Duodenal mucosa (tissue), 2 donors: Measurements from ENCODE around the gene HEATR3.

Experiments used
- H3K27ac ChIP-seq: one replicate; pipeline ENCODE4 v1.7.0; 2013; ENCODE audit warnings: low read depth, low read length
- H3K27me3 ChIP-seq, 2 donors: one replicate each; pipeline ENCODE4 v1.7.0; 2013; ENCODE audit warnings: low read length in 2 of 2, control low read depth in 1 of 2; ENCODE audit not compliant: insufficient read depth in 2 of 2, control insufficient read depth in 1 of 2
- H3K36me3 ChIP-seq, 2 donors: one replicate each; pipeline ENCODE4 v1.7.0; 2013; ENCODE audit warnings: low read length in 2 of 2, control low read depth in 1 of 2; ENCODE audit not compliant: insufficient read depth in 2 of 2, control insufficient read depth in 1 of 2
- H3K4me1 ChIP-seq, 2 donors: one replicate each; pipeline ENCODE4 v1.7.0; 2013; ENCODE audit warnings: low read length in 2 of 2, control low read depth in 1 of 2; ENCODE audit not compliant: insufficient read depth in 2 of 2, control insufficient read depth in 1 of 2
- H3K4me3 ChIP-seq, 2 donors: one replicate each; pipeline ENCODE4 v1.7.0; 2013; ENCODE audit warnings: low read length in 2 of 2, low read depth in 1 of 2
- H3K9ac ChIP-seq, 2 donors: one replicate each; pipeline ENCODE4 v1.7.0; 2013; ENCODE audit warnings: low read length in 2 of 2, low read depth in 1 of 2
- H3K9me3 ChIP-seq, 2 donors: one replicate each; pipeline ENCODE4 v1.7.0; 2013; ENCODE audit warnings: low read length in 2 of 2, control low read depth in 1 of 2; ENCODE audit not compliant: control insufficient read depth in 1 of 2

HEATR3 gene

DNA sequence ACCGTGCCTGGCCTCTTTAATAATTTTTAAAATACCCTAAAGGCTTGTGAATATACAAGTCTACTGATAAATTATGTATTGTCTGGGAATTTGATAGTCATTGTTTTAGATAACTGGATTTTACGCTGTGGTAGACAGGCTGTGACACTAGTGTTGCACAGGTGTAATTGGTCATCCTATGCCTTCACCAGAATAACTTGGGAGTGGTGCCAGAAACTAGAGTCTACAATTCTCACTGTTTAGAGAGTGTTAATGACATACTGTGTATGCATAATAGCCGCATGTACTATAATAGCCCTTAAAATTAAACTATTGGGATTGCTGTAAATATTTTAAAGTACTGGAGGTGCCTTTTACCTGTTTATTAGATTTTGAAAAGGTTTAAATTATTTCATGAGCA is 29.3 kb upstream of the HEATR3 start:
- H3K9ac ChIP-seq, result no peak overlapping the region
- H3K27me3 ChIP-seq, result no peaks in the 10 kb centered on the region
- no peaks in the 10 kb centered on the region for H3K9me3 ChIP-seq
- no peak overlapping the region for H3K4me3 ChIP-seq
- peaks cover 13 to 29% of the 10 kb centered on the region in 2 donors for H3K36me3 ChIP-seq
- no peak overlapping the region for H3K27ac ChIP-seq
- peaks cover 0 to 23% of the 10 kb centered on the region in 2 donors for H3K4me1 ChIP-seq

DNA sequence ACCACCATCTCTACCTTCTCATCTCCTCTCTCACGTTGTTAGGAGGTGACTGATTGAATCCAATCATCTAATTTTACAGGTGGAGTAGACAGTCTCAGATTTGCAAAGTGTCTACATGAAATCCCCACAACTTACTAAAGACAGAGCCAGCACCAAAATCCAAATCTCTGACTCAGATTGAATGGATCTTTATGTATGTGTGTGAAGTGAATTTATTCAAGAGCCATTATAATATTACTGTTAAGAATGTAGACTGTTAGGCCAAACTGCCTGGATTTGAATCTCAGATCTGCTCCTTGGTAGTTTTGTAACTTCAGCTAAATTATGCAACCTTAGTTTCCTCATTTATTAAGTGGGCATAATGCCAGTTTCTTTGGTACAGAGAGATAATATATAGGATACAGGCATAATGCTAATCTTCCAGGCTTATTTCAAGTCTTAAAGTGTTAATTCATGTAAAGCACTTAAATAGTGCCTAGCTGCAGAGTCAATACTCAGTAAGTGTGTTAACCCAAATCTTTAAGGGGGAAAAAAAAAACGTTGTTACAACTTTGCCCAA is 28.0 kb upstream of the HEATR3 start:
- Histone ChIP-seq H3K36me3 (peaks cover 3 to 20% of the 10 kb centered on the region in 2 donors), H3K27me3 (no peaks in the 10 kb centered on the region), H3K9me3 (no peaks in the 10 kb centered on the region), H3K9ac (no peak overlapping the region), H3K4me3 (no peak overlapping the region), H3K4me1 (peaks cover 0 to 23% of the 10 kb centered on the region in 2 donors), H3K27ac (no peak overlapping the region)

- Histone ChIP-seq H3K27me3 (no peaks in the 10 kb centered on the region), H3K4me1 (peaks cover 0 to 23% of the 10 kb centered on the region in 2 donors)
Observed at GRCh38 chr16:50038286-50038685, 27.5 kb upstream of the HEATR3 start.

GRCh38 chr16:50038756-50039529 is 26.8 kb upstream of the HEATR3 start:
- Histone ChIP-seq H3K36me3 (peaks cover 3 to 15% of the 10 kb centered on the region in 2 donors), H3K27me3 (no peaks in the 10 kb centered on the region), H3K27ac (no peak overlapping the region), H3K9me3 (no peaks in the 10 kb centered on the region), H3K4me3 (no peak overlapping the region), H3K9ac (no peak overlapping the region), H3K4me1 (peaks cover 0 to 23% of the 10 kb centered on the region in 2 donors)

More at GRCh38 chr16:50038286-50038685, 27.5 kb upstream of the HEATR3 start:
- H3K36me3 ChIP-seq, result peaks cover 3 to 19% of the 10 kb centered on the region in 2 donors
- H3K27ac ChIP-seq, result no peak overlapping the region
- H3K9ac ChIP-seq, result no peak overlapping the region
- H3K4me3 ChIP-seq, result no peak overlapping the region
- no peaks in the 10 kb centered on the region for H3K9me3 ChIP-seq

- H3K36me3 ChIP-seq, result peaks cover 0 to 5% of the 10 kb centered on the region in 2 donors
- H3K4me1 ChIP-seq, result peaks cover 0 to 23% of the 10 kb centered on the region in 2 donors
- no peak overlapping the region for H3K27ac ChIP-seq
- H3K9ac ChIP-seq, result no peak overlapping the region
- no peaks in the 10 kb centered on the region for H3K27me3 ChIP-seq
- no peak overlapping the region for H3K4me3 ChIP-seq
- H3K9me3 ChIP-seq, result no peaks in the 10 kb centered on the region
Observed at GRCh38 chr16:50040018-50040417, 25.8 kb upstream of the HEATR3 start.

DNA sequence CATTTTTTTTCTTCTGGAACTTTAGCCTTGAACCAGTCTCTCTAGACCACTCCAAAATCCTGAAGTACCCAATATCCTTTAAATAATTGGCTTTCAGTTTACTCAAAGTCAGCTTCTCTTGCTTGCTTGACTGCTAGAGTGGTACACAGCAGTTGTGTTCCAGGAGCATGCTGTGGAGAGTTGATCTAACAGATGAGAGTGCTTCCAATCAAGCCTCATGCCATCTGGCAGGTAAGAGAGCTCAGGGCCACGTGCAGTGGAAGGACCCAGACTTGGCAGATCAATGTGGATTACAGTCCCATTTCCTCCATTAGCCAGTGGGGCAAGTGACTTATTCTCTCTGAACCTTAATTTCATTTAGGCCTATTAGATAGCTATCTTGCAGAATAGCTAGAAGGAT is 25.1 kb upstream of the HEATR3 start:
- Histone ChIP-seq H3K27me3 (no peaks in the 10 kb centered on the region), H3K9me3 (no peaks in the 10 kb centered on the region), H3K4me3 (no peak overlapping the region), H3K27ac (no peak overlapping the region), H3K9ac (no peak overlapping the region), H3K36me3 (peaks cover 0 to 2% of the 10 kb centered on the region in 2 donors), H3K4me1 (peaks cover 0 to 17% of the 10 kb centered on the region in 2 donors)

DNA sequence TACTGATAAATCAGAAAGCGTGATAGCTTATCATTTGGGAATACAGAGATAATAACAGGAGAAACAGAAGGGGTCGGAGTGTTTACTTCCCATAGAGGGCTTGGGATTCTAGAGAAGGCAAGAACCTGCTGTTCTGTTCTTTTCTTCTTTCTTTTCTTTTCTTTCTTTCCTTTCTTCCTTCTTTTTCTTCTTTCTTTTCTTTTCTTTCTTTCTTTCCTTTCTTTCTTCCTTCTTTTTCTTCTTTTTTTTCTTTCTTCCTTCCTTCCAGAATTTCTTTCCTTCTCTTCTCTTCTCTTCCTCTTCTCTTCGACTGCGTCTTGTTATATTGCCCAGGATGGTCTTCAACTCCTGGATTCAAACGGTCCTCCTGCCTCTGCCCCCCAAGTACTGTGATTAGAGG is 22.4 kb upstream of the HEATR3 start:
- peaks cover 0 to 7% of the 10 kb centered on the region in 2 donors for H3K4me1 ChIP-seq
- H3K9me3 ChIP-seq, result no peaks in the 10 kb centered on the region
- no peak overlapping the region for H3K9ac ChIP-seq
- H3K36me3 ChIP-seq, result no peaks in the 10 kb centered on the region
- no peak overlapping the region for H3K27ac ChIP-seq
- no peak overlapping the region for H3K4me3 ChIP-seq
- H3K27me3 ChIP-seq, result no peaks in the 10 kb centered on the region

DNA sequence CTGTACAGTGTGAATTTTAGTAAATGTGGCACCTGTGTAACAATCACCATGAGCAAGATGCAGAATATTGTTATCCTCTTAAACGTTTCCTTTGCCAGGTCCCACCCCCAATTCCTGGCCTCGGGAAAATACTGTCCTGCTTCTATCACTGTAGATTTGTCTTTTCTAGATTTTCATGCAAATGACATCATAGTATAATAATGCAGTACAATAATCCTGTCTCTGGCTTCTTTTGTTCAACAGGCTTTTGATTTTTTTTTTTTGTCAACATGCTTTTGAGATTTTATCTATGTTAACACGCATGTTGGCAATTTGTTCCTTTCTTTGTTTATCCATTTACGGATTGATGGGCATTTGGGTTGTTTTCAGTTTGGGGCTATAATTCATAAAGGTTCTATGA is 20.4 kb upstream of the HEATR3 start:
- Histone ChIP-seq H3K9ac (no peak overlapping the region), H3K4me3 (no peak overlapping the region), H3K27me3 (no peaks in the 10 kb centered on the region), H3K27ac (no peak overlapping the region), H3K9me3 (no peaks in the 10 kb centered on the region), H3K36me3 (no peaks in the 10 kb centered on the region), H3K4me1 (no peaks in the 10 kb centered on the region)

DNA sequence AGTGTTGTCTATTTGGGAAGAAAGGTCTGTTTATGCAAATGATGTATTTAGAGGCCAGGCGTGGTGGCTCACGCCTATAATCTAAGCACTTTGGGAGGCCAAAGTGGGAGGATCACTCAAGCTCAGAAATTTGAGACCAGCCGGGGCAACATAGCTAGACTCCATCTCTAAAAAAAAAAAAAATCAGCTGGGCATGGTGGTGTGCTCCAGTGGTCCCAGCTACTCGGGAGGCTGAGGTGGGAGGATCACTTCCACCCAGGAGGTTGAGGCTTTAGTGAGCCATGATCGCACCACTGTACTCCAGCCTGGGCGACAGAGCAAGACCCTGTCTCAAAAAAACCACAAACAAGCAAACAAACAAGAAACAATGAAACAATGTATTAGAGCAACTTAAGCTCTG is 18.9 kb upstream of the HEATR3 start:
- Histone ChIP-seq H3K4me3 (no peak overlapping the region), H3K4me1 (no peaks in the 10 kb centered on the region), H3K9me3 (no peaks in the 10 kb centered on the region), H3K9ac (no peak overlapping the region), H3K27me3 (no peaks in the 10 kb centered on the region), H3K36me3 (no peaks in the 10 kb centered on the region), H3K27ac (no peak overlapping the region)

DNA sequence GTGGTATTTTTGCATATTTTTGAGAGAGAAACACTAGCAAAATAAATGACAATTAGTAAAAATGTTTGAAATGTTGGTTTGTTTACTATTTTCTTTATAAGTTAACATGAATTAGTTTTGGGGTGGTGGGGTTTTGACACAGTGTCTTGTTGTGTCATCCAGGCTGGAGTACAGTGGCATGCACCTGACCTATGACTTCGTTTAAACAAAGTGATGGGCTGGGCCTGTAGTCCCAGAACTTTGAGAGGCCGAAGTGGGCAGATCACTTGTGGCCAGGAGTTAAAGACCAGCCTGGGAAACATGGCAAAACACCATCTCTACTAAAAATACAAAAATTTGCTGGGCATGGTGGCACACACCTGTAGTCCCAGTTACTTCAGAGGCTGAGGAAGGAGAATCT is 17.9 kb upstream of the HEATR3 start:
- Histone ChIP-seq H3K36me3 (no peaks in the 10 kb centered on the region), H3K9ac (no peak overlapping the region), H3K27me3 (no peaks in the 10 kb centered on the region), H3K4me1 (no peaks in the 10 kb centered on the region), H3K27ac (no peak overlapping the region), H3K4me3 (no peak overlapping the region), H3K9me3 (no peaks in the 10 kb centered on the region)
